ENCODE measurements around the gene MAPK8IP3. TPM values are rescaled to one million over a fixed set of nuclear protein-coding genes. Genes with fewer than 3 reads are reported as not detected.

The MAPK8IP3 gene
- total RNA-seq, 1 experiment from 2014 or later = 72.3 TPM

GRCh38 chr16:1662543-1662942 is 43.5 kb upstream of the MAPK8IP3 start (continued):
- TF ChIP-seq ZSCAN18 (CRISPR knock-in tag; IDR thresholded peaks at IDR 0.05) (no peak), NR1H2 (CRISPR knock-in tag; IDR thresholded peaks at IDR 0.05) (no peak), CREM (CRISPR knock-in tag; IDR thresholded peaks at IDR 0.05) (no peak), AR (CRISPR knock-in tag; IDR thresholded peaks at IDR 0.05) (no peak)

- CTCF ChIA-PET = interaction anchor here (1.3 kb wide), 1 partner anchor 58 kb away, joined by 3 read pairs; no protein-coding TSS in a partner anchor
- no peak overlapping the region for H3K27ac Mint-ChIP-seq
- TF ChIP-seq IRF2 (CRISPR knock-in tag; IDR thresholded peaks at IDR 0.05; ENCODE audit: borderline replicate concordance, low read depth) = no peak
These were observed 40.2 kb upstream of the MAPK8IP3 start for GRCh38 chr16:1665829-1666228.

GRCh38 chr16:1666316-1666715 is 39.7 kb upstream of the MAPK8IP3 start:
- POLR2A ChIA-PET = no interaction called here
- Mint-ChIP-seq H3K27ac (no peak overlapping the region), H3K4me1 (no peaks in the 10 kb centered on the region), H3K27me3 (ENCODE audit: low read depth) (no peaks in the 10 kb centered on the region), H3K9me3 (no peaks in the 10 kb centered on the region), H3K36me3 (peaks cover 66% of the 10 kb centered on the region), H3K4me3 (no peak overlapping the region)
- CTCF ChIA-PET = no interaction called here
- ATAC-seq (no peak), DNase-seq (ENCODE audit: low spot score) (no peak)
- no peak for TF ChIP-seq TP53 (CRISPR knock-in tag; IDR thresholded peaks at IDR 0.05)
- no peak for TF ChIP-seq ZNF671 (CRISPR knock-in tag; IDR thresholded peaks at IDR 0.05)
- no peak for TF ChIP-seq NFE2L1 (CRISPR knock-in tag; IDR thresholded peaks at IDR 0.05)
- no peak for TF ChIP-seq ZNF512 (CRISPR knock-in tag; IDR thresholded peaks at IDR 0.05; ENCODE audit: borderline replicate concordance)
- TF ChIP-seq CDX4 (CRISPR knock-in tag; IDR thresholded peaks at IDR 0.05; ENCODE audit: borderline replicate concordance) = no peak
- TF ChIP-seq HMGA2 (CRISPR knock-in tag; IDR thresholded peaks at IDR 0.05) = no peak
- TF ChIP-seq NR1H2 (CRISPR knock-in tag; IDR thresholded peaks at IDR 0.05) = no peak
- TF ChIP-seq ZMAT4 (CRISPR knock-in tag; IDR thresholded peaks at IDR 0.05) = no peak
- TF ChIP-seq PRRX2 (CRISPR knock-in tag; IDR thresholded peaks at IDR 0.05) = no peak
- TF ChIP-seq ETV6 (CRISPR knock-in tag; IDR thresholded peaks at IDR 0.05) = no peak
- no peak for TF ChIP-seq IRF2 (CRISPR knock-in tag; IDR thresholded peaks at IDR 0.05; ENCODE audit: borderline replicate concordance, low read depth)
- no peak for TF ChIP-seq AR (CRISPR knock-in tag; IDR thresholded peaks at IDR 0.05)
- no peak for TF ChIP-seq ZBTB21 (CRISPR knock-in tag; IDR thresholded peaks at IDR 0.05; ENCODE audit: borderline replicate concordance)
- no peak for TF ChIP-seq ATF6 (CRISPR knock-in tag; IDR thresholded peaks at IDR 0.05)
- TF ChIP-seq SOX15 (CRISPR knock-in tag; IDR thresholded peaks at IDR 0.05) = no peak

More at GRCh38 chr16:1665829-1666228, 40.2 kb upstream of the MAPK8IP3 start:
- Mint-ChIP-seq H3K27me3 (ENCODE audit: low read depth) (no peaks in the 10 kb centered on the region), H3K4me3 (no peak overlapping the region), H3K36me3 (peaks cover 61% of the 10 kb centered on the region), H3K4me1 (no peaks in the 10 kb centered on the region), H3K9me3 (no peaks in the 10 kb centered on the region)
- POLR2A ChIA-PET = no interaction called here
- DNase-seq (ENCODE audit: low spot score) = no peak
- ATAC-seq = no peak
